ENCODE measurements around the gene TUSC2.

The TUSC2 gene

DNA sequence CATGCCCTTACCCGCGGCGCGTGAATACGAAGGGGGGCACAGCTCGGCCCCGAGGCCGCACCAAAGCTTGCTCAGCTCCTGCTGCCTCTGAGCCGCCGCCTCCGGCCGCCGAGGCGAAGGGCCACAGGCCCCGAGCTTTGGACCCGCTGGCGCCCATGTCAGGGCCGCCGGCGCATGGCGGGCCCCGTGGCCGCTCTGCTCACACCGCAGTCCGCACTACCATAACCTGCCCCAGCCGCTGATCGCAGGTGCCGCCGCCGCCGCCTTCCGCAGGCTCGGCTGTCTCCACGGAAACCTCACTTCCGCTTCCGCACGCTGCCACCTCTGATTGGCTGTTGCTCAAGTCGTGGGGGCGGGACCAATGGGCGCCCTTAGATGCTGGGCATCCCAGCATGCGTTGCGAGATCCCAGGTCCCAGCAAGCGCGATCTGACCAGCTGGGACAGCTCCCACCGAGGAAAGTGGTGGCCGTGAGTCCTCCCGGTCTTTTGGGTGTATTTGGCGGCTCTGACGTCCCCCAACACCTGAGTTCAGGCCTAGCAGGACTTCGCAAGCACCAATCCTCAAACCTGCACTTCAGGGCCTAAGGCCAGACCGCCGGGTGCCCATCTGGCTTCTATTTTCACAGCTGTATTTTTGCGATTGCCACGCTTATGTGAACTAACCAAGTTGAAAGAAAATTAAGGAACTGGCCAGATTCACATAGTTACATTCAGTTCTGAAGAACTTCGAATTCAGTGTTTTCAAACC, at the start of gene TUSC2:
TSS of gene TUSC2 (minus strand) at position 281 of the 749 bp plus-strand sequence. CDS start at position 157, 124 bp downstream.
- peak; percentile 89 for DNase-seq (ENCODE audit: low read depth)

- no peak for DNase-seq (ENCODE audit: low read depth)
These were observed 47.4 kb upstream of the TUSC2 start for GRCh38 chr3:50375258-50375931.

- no peak for DNase-seq (ENCODE audit: low read depth)
These were observed 46.6 kb upstream of the TUSC2 start for GRCh38 chr3:50374363-50375257.

DNA sequence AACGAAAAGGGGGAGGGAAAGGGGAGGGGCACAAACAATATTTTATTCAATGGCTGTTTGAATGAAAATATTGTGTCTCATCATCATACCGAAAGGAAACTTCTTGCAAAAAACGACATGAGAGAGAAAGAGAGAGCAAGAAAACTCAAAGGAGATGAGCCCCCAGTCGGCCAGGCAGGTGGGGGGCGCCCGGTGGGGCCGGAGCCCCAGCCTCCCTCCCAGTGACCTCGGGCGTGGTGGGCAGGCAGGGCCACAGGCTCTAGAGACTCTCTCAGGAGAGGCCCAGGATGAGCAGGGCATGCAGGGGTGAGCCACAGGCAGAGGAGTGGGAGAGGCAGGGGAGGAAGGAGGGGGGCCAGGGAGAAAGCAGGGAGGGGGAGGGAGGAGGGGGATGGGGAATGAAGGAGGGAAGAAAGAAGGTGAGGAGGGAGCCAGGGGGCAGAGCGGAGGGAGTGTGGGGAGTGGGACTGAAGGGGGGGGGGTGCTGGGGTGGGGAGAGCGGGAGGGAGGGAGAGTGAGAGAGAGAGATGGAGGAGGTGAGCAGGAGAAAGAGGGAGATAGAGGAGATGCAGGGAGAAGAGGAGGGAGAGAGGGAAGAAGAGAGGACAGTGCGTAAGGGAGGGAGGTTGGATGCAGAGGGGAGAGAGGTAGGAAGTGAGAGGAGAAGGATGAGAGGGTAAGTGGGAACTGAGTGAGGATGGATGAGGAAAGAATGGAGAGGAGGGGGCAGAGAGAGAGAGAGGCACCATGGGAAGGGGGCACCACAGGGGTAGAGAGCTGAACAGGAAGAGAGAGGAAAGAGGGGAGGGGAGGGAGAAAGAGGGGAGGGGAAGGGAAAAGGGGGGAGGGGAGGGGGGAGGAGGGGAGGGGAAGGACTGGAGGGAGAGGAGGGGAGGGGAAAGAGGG, 45.4 kb upstream of the TUSC2 start:
- DNase-seq (ENCODE audit: low read depth): no peak

GRCh38 chr3:50372349-50372748, 44.3 kb upstream of the TUSC2 start:
- no peak for DNase-seq (ENCODE audit: low read depth)

- DNase-seq (ENCODE audit: low read depth): no peak
These were observed 43.2 kb upstream of the TUSC2 start for GRCh38 chr3:50371133-50371685.

GRCh38 chr3:50370594-50370993, 42.6 kb upstream of the TUSC2 start:
- DNase-seq (ENCODE audit: low read depth): no peak

DNA sequence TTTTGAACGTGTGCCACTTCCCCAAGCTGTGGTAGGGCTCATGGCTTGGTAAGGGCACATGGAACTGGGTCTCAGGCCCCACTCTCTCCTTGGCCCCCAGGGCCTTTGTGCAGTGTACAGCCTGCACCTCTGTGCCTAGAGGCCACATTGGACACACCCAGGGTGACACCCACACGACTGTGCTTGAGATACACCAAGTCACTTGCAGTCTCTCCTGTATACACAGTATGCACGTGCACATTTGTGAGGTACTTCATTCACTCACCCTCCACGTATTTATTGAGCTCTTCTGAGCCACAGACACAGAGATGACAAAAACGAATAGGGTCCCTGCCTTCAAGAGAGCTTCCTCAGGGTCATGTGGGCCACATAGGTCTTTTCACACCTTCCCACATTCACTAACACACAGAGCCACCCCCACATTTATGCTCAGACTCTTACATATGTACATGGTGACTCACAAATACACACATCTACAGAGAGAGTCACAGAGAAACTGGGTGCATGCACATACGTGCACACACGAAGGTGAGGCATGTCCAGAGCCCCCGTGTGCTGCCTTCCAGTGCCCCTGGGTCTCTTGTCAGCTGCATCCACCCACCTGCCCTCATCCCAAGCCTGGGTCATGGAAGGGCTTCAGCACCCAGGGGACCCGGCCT, 41.1 kb upstream of the TUSC2 start:
- DNase-seq (ENCODE audit: low read depth): no peak

GRCh38 chr3:50365842-50366220, 37.8 kb upstream of the TUSC2 start:
- DNase-seq (ENCODE audit: low read depth): no peak

GRCh38 chr3:50365080-50365841, 37.2 kb upstream of the TUSC2 start:
- DNase-seq (ENCODE audit: low read depth): peak; percentile 90

DNA sequence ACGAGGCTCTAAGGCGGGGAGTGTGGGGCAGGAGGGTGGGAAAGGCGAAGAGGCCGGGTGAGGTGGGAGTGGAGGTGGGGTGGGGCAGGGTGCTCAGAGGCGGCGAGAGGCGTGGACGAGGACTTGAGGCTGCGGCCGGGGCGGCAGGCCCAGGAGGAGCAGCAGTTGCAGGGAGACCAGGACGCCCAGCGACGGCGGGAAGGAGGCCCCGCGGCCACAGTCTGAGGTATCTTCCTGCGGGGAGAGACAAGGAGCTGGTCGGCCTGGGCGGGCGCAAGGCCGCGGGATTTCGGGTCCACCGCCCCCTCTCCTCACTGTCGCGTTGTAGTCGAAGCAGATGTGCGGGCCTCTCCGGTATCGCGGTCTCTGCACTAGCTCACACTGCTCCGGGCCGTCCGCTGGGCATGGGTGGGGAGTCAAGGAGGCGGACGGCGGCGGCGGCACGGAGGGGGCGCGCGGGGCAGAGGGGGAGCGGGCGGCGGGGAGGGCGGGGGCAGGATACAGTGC, 36.6 kb upstream of the TUSC2 start:
- no peak for DNase-seq (ENCODE audit: low read depth)

GRCh38 chr3:50359760-50360110, 31.7 kb upstream of the TUSC2 start:
- DNase-seq (ENCODE audit: low read depth): no peak

GRCh38 chr3:50358911-50359759, 31.1 kb upstream of the TUSC2 start, which contains the start of gene TMEM115:
Gene TMEM115 (minus strand): TSS chr3:50359521. CDS start chr3:50359063, 458 bp downstream.
- peak; percentile 91 for DNase-seq (ENCODE audit: low read depth)

GRCh38 chr3:50358355-50358910, 30.4 kb upstream of the TUSC2 start:
- no peak for DNase-seq (ENCODE audit: low read depth)

DNA sequence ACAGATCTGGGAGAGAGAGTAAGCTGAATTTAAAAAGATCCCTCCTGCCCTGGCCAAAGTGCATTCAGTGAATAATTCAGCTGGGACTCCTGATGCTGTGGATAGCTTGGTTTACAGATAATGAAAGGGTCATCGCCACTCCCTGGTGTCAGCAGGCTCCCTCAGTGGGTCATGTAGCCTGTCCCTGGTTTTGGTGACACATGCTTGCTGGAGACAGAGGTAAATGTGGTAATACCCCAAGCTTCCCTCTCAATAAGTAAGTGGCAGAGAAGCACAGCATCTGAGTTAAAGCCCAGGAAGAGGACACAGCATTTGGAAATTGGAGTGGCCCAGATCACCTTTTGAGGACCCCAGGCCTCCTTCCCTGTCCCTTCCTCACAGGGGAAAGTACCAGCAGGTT, 29.5 kb upstream of the TUSC2 start:
- no peak for DNase-seq (ENCODE audit: low read depth)

DNA sequence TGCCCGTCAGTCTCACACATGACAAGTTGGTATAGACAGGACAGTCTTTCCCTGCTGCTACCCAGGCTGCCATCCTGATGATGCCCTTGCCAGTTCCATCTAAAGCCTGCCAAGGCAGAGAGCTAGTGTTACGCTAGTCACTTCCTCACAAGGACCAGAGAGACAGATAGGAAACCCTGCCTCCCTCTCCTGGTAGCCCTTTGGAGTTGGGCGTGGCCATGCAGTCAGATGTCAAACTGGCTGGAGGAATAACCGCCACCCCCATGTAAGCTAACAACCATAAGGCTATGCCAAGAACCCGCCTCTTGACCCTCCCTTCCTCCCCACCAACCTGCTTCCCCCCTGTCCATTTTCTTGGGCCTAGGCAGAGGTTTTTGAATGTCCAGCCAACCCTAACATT, 28.5 kb upstream of the TUSC2 start:
- no peak for DNase-seq (ENCODE audit: low read depth)

GRCh38 chr3:50355829-50356552, 28.0 kb upstream of the TUSC2 start:
- no peak for DNase-seq (ENCODE audit: low read depth)

GRCh38 chr3:50354850-50355249, 26.8 kb upstream of the TUSC2 start:
- DNase-seq (ENCODE audit: low read depth): no peak

All from activated T-helper 1 cell treated with Interleukin-2 at 50 U/mL for 16 hours (primary cell).